Activated CD4-positive, alpha-beta T cell treated with anti-CD3 and anti-CD28 coated beads, Interleukin-2, amount 50 U/mL, for 48 hours (primary cell): ENCODE measurements around the gene DPY19L3.
"Not testable (repeated sequence)": the region's sequence is repeated elsewhere in the genome, so short reads cannot be mapped to it uniquely, and the experiment has no call there.

Experiments
- DNase-seq, 2 experiments: peaks; one replicate each; pipeline ENCODE4 v3.0.0-alpha.2; 2020

DPY19L3 gene

GRCh38 chr19:32447534-32447933 lies 42.0 kb downstream of the DPY19L3 start:
- not testable (repeated sequence) for DNase-seq

GRCh38 chr19:32448026-32448425 lies 42.5 kb downstream of the DPY19L3 start:
- DNase-seq: no peak

- no peak for DNase-seq
Measured at GRCh38 chr19:32450217-32450616, 44.6 kb downstream of the DPY19L3 start.

GRCh38 chr19:32453736-32454135 lies 48.2 kb downstream of the DPY19L3 start:
- DNase-seq: no peak

- no peak for DNase-seq
Measured at GRCh38 chr19:32456406-32456805, 50.8 kb downstream of the DPY19L3 start.

- no peak for DNase-seq
Measured at GRCh38 chr19:32457571-32458158, 52.1 kb downstream of the DPY19L3 start.

- DNase-seq: no peak
Measured at GRCh38 chr19:32458500-32459123, 53.0 kb downstream of the DPY19L3 start.

GRCh38 chr19:32459204-32459865 lies 53.8 kb downstream of the DPY19L3 start:
- no peak for DNase-seq

GRCh38 chr19:32460476-32460875 lies 54.9 kb downstream of the DPY19L3 start:
- DNase-seq: no peak

- no peak for DNase-seq
Measured at GRCh38 chr19:32464279-32464678, 58.7 kb downstream of the DPY19L3 start.

- no peak for DNase-seq
Measured at GRCh38 chr19:32465176-32465575, 59.6 kb downstream of the DPY19L3 start.

GRCh38 chr19:32469795-32470194 lies 64.2 kb downstream of the DPY19L3 start:
- no peak for DNase-seq

- DNase-seq: no peak
Measured at GRCh38 chr19:32471095-32471494, 65.5 kb downstream of the DPY19L3 start.

GRCh38 chr19:32471811-32472210 lies 66.2 kb downstream of the DPY19L3 start:
- no peak for DNase-seq

- no peak for DNase-seq
Measured at GRCh38 chr19:32475141-32476031, 69.8 kb downstream of the DPY19L3 start.

- no peak for DNase-seq
Measured at GRCh38 chr19:32476032-32476350, 70.4 kb downstream of the DPY19L3 start.

- no peak for DNase-seq
Measured at GRCh38 chr19:32480321-32480720, 74.8 kb downstream of the DPY19L3 start.

GRCh38 chr19:32483574-32483973 lies 78.0 kb downstream of the DPY19L3 start:
- no peak for DNase-seq

- DNase-seq: no peak
Measured at GRCh38 chr19:32489971-32490370, 84.4 kb downstream of the DPY19L3 start.

GRCh38 chr19:32497391-32497790 lies 91.8 kb downstream of the DPY19L3 start:
- no peak for DNase-seq

GRCh38 chr19:32498648-32499200 lies 93.2 kb downstream of the DPY19L3 start:
- DNase-seq: no peak

- DNase-seq: not testable (repeated sequence)
Measured at GRCh38 chr19:32512498-32512897, 106.9 kb downstream of the DPY19L3 start.

GRCh38 chr19:32519023-32519422 lies 113.5 kb downstream of the DPY19L3 start:
- DNase-seq: no peak
